Astrocyte of the spinal cord (primary cell): ENCODE data around the gene ENTPD7.

Source experiments
- DNase-seq: peaks from one replicate; pipeline ENCODE4 v3.0.0; 2011; ENCODE audit warnings: low read depth, low spot score
- H3K4me3 ChIP-seq: 2 replicates; pipeline ENCODE4 v1.5.1; 2011; ENCODE audit warnings: low read depth, mild to moderate bottlenecking, low read length, moderate library complexity
- in situ Hi-C: cut with HindIII; loops from 2 replicates; pipeline ENCODE4 v1.10.0; 2017; ENCODE audit warnings: low sequenced_read_pairs
- TF ChIP-seq, protein P1 (sequence below): IDR thresholded peaks from 2 replicates; pipeline ENCODE4 v1.5.1; 2012; ENCODE audit warnings: low read depth, mild to moderate bottlenecking, low read length, inconsistent platforms

ENTPD7 gene

DNA sequence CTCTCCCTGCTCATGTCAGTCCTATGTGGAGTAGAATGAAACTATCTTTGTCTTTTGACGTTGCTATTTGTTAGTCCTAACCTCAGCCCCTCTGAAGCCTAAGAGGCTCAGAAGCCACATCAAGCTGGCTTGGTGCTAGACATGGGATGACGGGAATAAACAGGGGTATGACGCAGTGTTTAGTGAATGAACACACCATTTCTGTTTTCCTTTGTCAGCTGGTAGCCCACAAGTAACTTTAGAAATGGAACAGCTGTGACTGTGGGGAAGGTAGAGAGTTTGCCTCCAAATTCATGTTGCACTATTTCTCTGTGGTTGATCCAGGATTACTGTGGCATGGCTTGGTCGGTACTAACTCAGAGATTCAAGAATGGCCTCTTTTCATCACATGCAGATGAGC lies 41.3 kb downstream of the ENTPD7 start:
- H3K4me3 ChIP-seq = no peak overlapping the region
- TF ChIP-seq, protein P1, sequence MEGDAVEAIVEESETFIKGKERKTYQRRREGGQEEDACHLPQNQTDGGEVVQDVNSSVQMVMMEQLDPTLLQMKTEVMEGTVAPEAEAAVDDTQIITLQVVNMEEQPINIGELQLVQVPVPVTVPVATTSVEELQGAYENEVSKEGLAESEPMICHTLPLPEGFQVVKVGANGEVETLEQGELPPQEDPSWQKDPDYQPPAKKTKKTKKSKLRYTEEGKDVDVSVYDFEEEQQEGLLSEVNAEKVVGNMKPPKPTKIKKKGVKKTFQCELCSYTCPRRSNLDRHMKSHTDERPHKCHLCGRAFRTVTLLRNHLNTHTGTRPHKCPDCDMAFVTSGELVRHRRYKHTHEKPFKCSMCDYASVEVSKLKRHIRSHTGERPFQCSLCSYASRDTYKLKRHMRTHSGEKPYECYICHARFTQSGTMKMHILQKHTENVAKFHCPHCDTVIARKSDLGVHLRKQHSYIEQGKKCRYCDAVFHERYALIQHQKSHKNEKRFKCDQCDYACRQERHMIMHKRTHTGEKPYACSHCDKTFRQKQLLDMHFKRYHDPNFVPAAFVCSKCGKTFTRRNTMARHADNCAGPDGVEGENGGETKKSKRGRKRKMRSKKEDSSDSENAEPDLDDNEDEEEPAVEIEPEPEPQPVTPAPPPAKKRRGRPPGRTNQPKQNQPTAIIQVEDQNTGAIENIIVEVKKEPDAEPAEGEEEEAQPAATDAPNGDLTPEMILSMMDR = no peak
- DNase-seq = no peak
- in situ Hi-C loops = no loop called here

DNA sequence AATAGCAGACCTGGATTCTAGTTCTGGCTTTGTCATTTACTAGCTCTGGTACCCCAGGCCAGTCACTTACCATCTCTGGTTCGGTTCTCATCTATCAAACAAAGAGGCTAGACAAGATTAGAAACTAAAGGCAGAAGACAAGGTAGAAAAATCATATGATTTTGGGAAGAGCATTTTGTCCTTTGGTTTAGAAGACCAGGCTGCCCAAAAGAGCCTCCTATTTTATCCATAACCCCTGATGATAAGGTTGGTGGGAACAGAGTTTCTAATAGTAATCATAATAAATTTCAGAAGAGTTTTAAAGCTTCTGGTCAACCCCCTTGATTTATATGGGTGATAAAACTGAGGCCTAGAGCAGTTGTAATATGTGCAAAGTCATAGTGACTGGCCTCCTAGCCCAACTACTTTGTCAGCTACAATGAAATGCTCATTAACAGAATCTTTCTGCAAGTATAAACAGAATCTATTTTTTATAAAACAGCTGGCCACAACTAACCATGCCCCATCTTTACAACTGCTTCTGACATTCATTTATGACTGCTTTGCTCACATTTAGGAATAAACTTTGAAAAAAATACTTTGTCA lies 49.2 kb downstream of the ENTPD7 start:
- TF ChIP-seq, protein P1 = no peak
- no peak overlapping the region for H3K4me3 ChIP-seq
- DNase-seq = no peak

DNA sequence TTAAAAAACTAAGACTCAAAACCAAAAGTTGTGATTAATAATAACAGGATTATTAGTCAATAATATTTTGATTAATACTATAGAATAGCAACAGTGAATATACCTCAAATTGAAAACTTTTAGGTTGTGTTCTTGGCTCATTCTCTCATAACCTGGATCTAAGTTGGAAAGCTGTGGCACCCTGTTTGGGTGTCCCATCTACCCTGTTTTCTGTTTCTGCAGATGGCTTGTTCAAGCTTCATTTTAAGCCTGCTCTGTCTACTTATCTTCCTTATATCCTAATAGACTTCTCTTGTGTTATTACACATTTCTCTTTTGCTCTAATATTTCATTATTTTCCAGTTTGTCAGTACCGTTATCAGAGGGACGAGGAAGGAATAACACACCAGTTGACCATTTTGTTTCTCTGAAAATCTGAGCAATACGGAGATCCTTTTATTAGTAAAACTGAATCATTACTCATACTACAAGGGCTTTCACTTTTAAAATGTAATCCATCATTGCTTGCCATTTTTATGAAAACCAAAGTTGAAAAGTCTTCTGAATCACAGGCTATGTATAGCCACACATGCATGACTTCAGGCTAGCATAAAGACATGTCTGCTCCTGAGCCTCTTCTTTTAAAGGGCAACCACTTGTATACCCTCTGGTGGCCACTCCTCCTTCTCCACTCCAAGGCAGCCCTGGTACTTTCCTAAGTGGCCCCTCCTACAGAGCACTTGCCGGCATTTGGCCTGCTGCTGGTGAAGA lies 50.3 kb downstream of the ENTPD7 start:
- in situ Hi-C loops = no loop called here
- DNase-seq = peak; percentile 20
- H3K4me3 ChIP-seq = no peak overlapping the region
- TF ChIP-seq, protein P1 = no peak

More for the DNA sequence above, 49.2 kb downstream of the ENTPD7 start:
- in situ Hi-C loops = no loop called here

DNA sequence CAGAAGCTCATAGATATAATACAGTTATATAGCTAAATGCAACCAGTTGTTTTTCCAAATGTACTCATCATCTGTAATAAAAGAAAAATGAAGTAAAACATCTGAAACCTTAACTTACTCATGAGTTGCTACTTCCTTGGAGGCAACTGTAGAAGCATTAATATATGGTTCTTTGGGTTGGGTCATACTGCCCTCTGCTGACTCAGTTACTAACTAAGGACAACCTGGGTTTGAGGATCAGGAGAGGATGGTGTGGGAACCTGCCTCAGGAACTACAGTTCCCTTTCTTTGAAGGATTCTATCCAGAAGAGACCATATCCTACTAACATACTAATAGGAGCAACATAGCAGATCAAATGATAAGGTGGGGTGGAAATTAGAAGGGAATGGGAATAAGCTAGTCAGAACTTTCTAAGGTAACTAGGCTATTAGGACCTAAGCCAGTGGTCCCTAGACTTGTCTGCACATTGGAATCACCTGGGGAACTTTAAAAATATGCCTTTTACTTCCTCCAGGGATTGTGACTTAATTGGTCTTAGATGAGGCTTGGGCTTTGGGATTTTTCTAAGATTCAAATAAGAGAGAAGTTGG lies 51.9 kb downstream of the ENTPD7 start:
- in situ Hi-C loops = no loop called here
- peak; percentile 67 for DNase-seq
- TF ChIP-seq, protein P1 = peak; percentile 68
- H3K4me3 ChIP-seq = no peak overlapping the region

DNA sequence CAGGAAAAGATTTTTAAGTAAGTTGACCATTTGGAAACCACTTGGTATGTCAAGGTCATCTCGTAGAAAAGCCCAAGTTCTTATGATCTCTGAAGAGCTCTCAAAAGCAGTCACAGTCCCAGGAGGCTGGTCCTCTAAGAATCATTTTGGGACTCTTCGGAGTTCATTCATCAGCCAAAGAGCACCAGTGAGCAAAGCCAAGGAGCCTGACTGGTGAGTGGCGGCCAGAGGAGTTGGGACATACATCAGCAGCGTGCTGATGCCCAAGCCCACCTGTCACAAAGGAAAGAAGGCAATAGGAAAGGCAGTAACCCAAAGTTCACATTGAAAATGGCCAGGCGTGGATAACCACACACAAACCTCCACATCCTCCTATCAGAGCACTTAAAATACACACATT lies 55.1 kb downstream of the ENTPD7 start:
- TF ChIP-seq, protein P1 = no peak
- DNase-seq = no peak

DNA sequence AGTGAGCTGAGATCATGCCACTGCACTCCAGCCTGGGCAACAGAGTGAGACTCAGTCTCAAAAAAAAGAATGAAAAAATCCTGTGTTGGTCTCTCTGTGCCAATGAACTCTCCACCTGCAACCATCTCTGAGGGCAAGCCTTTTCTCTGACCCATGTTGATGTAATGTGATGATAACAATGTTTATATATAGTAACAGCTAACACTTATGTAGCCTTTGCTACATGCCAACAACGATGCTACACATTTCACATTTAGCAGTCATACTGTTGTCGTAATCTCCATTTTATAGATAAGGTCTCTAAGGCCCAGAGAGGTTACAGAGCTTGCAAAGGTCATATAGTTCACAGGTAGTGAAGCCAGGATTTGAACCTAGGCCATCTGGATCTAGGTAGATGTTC lies 61.1 kb downstream of the ENTPD7 start:
- no peak overlapping the region for H3K4me3 ChIP-seq
- DNase-seq = no peak
- TF ChIP-seq, protein P1 = no peak
- in situ Hi-C loops = no loop called here

More for the DNA sequence above, 55.1 kb downstream of the ENTPD7 start:
- no peak overlapping the region for H3K4me3 ChIP-seq
- in situ Hi-C loops = no loop called here
